Limb (tissue), 2 donors: ENCODE data around the gene PPP1R1B.
"Not testable (repeated sequence)": the region's sequence is repeated elsewhere in the genome, so short reads cannot be mapped to it uniquely, and the experiment has no call there.

Experiments used
- DNase-seq, 2 donors: peaks; one replicate each; pipeline ENCODE4 v3.0.0-alpha.2; 2016; ENCODE audit errors: extremely low spot score in 2 of 2

Gene PPP1R1B

DNA sequence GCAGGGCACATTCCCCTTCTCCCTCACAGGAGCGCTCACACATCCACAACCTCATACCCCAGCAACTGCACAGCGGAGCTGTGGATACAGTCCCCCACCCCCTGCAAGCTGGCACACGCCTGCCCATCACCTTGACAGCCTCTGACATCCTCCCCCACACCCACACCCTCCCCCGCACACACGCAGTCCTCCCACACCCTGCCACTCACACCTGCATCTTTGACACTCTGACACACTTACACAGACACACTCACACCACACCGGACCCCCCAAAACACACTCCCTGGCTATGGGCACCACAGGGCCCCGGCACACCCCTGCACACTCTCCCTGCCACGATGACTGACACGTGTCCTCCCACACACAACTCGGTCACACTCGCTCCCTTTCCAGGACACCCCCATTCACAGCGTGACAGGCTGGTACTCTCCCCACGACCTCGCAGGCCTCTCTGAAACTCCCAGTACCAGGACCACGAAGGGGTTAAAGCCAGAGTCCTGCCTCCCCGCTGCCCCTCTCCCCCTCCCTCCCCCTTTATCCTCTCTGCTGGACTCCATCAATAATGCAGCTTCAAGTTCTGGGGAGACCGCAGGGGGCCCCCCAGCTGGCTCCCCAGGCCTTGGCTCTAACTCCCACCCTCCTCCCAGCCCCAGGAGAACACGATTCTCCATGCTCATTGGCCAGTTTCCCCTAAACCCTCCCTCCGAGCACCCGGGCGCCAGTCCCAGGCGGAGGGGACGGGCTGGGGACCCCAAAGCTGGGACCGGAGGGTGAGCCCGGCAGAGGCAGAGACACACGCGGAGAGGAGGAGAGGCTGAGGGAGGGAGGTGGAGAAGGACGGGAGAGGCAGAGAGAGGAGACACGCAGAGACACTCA is at the start of gene PPP1R1B:
Gene PPP1R1B (plus strand): TSS at position 782 of the 876 bp plus-strand sequence. CDS start 441 bp downstream, outside the sequence.
- no peak for DNase-seq

DNA sequence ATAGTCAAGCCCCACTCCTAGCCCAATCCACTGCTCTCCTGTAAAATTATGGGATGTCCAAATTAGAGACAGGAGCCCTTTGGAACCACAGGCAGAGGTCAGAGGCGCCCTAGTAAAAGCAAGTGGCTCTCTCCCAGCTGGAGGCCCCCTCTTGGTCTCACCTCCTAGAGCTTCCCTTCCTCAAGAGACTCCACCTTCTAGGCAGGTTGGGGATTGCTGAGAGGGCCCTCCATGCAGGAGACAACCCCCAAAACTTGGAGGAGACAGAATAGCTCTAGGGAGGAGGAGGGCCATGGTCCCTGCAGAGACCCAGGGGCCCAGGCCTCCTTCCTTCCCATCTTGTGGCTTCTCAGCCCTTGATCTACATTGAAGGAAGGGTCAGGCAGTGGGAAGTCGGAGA is 48.5 kb upstream of the PPP1R1B start:
- DNase-seq: no peak

DNA sequence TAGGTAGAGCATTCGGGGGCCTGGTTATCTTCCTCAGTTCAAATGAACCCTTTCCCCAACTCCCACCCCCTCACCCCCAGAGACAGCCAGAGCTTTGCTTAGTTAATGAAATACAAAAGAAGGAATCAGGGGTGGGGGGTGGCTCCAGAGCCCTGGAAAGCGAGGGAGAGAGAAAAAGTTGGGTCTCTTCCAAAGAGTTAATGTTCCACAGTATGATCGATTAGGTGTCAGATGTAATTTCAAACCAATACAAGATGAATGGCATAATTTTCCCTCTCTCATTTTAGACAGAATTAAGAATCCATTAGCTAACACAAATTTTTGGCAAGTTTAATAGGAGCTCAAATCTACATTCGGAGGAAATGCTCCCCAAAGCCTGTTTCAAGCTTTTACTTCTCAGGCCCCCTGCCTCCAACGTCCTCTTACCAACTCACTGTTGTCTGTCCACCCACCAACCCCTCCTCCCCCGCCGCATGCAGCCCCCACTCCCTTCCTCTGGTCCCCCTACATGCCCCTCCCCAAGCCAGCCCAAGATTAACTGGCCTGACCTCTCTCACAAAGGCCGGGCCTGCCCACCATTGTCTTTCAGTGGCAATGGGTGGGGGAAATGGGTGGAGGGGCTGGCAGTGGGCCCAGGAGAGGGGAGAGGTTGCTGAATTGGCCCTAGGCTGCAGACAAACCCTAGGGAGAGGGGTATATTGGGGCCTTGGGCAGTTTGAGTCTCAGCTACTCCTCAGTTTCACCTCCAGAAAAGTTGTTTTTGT is 47.3 kb upstream of the PPP1R1B start:
- DNase-seq: no peak

DNA sequence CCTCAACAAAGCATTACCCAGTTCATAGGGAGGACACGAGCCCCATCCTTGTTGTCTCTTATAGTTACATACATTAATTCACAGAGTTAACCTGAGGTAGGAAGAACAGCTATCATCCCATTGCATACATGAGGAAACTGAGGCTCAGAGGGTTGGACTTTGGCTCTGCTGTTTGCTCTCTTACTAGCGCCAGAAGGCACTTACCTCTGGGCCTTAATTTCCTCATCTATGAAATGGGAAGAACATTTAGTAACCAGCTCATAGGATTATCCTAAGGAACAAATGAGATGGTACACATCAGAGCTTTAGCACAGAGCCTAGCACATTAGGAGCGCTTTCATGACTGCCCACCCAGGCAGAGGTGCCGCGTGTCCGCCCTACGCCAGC is 46.7 kb upstream of the PPP1R1B start:
- DNase-seq: no peak

DNA sequence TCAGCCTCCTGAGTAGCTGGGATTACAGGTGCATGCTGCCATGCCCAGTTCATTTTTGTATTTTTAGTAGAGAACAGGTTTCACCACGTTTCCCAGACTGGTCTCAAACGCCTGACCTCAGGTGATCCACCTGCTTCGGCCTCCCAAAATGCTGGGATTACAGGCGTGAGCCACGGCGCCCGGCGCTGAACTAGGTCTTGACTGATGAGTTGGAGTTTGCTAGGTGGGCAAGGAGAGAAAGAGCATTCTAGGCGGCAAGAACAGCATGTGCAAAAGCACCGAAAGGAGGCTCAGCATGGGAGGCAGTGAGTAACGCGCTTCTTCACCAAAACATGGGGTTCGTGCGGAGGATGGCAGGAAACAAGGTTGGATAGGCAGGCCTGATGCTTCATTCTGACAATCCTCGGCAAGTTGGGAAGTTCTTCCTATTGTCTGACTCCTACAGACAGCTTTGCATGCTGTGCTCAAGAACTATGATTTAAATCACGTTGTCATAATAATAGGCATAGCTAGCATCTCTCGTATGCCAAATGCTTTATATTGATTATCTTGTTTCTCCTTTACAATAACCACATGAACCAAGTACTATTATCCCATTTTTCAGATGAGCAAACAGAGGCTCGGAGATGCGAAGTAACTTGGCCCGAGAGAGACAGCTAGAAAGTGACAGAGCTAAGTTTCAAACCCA is 45.5 kb upstream of the PPP1R1B start:
- DNase-seq: no peak

DNA sequence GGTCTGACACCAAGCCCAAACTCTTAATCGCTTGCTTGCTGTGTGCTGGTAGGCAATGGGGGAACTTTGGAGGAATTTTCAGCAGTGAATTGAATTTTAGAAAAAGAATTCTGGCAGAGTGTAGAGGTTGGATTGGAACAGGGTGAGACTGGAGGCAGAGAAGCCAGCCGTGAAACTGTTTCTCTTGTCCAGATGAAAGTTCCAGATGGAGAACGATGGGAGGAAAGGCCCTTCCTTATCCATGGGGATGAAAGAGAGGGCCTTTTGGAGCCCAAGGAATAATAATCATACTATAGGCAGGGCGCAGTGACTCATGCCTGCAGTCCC is 45.0 kb upstream of the PPP1R1B start:
- no peak for DNase-seq

DNA sequence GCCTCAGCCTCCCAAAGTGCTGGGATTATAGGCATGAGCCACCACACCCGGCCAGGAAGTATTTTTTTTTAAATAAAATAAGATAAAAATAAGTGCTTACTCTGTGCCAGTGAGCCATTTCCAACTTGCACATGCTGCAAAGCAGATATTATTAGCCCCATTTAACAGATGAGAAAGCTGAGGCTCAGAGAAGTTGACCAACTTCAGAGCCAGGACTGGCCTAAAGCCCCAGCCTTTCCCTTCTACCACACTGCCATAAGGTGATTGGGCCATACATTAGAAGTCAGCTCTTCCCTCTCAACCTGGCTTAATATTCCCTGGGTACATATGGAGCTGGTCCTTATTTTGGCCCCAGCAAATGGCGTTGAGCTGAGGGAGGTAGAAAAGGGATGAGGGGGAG is 44.1 kb upstream of the PPP1R1B start:
- DNase-seq: no peak

DNA sequence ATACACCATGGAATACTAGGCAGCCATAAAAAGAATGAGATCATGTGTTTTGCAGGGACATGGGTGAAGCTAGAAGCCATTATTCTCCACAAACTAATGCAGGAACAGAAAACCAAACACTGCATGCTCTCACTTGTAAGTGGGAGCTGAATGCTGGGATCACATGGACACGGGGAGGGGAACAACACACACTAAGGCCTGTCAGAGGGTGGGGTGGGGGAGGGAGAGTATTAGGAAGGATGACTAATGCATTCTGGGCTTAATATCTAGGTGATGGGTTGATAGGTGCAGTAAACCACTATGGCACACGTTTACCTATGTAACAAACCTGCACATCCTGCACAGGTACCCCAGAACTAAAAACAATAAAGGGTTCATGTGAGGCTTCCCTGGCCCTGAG is 36.6 kb upstream of the PPP1R1B start:
- not testable (repeated sequence) for DNase-seq

DNA sequence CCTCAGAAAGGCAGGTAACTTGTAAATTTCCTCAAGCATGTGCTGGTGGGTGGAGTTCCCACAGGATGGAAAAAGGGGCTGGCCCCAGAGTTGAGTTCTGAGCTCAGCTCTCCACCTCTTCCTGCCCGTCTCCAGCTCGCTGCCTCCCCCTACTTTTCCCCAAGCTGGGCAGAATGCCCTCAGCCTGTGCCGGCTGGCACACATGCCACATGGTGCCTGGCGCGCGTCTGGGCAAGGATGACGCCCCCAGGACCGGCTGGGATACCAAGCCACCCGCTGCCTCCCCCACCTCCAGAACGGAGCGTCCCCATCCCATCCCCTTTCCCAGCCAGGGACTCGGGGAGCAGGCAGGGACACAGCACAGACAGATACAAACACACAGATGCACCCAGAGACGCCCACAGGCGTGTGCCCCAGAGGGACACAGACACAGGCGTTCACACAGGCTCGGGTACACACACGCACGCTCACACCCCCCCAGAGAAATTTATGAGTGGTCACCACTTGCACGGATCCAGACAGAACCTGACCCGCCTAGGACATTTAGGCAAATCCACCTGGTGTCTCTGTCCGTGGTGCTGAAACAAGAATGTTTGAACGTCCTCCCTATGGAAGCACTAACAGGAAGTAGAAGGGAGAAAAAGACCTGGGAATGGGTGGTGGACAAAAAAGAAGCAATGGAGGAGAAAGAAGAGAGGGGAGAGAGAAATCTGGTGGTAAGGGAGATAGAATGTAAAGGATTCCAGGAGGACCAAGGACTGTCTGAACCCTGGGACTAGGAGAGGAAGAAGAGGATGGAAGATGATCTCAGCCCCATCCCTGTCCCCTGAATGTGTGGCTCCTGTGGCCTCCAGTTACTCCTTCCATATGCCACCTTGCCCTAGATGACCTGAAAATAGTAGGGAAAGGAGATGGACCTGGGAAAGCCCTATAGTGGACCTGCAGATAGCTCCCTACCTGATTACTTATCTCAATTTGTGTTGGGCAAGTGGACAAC is 34.5 kb upstream of the PPP1R1B start:
- DNase-seq: peak; percentile 66 to 68

DNA sequence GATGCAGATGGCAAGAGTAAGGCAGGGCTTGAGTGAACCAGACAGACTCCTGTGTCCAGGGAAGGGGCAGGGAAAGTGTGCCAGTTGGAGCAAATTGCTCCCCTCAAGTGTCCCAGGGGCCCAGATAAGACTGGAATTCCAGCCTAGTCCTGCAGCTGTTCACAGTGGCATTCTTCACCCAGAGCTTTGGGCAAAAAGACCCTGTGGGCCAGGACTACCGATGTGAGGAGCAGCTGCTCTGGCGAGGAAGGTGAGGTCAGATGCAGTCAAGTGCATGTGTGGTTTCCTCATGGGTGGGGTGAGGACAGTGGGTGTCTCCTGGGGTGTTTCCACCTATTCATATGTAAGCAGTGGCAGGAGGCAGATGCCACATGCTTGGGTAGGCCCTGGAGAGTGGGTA is 33.4 kb upstream of the PPP1R1B start:
- no peak for DNase-seq

DNA sequence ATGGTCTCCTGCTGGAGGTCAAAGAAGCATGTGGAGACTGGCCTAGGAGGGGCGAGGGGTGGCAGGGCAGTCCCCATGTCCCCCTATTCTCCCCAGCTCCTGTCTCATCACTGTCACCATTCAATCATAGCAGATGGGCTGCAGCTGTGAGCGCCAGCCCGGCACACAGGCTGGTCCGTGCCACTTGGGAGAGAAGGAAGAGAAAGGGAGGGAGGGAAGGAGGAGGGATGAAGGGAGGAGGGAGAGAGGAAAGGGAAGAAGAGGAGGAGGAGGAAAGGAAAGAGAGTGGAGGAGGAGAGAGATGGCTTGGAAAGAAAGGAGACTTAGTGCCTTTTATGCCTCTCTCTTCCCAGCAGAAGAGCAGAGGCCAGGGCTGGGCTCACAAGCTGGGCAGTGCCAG is 31.5 kb upstream of the PPP1R1B start:
- no peak for DNase-seq

DNA sequence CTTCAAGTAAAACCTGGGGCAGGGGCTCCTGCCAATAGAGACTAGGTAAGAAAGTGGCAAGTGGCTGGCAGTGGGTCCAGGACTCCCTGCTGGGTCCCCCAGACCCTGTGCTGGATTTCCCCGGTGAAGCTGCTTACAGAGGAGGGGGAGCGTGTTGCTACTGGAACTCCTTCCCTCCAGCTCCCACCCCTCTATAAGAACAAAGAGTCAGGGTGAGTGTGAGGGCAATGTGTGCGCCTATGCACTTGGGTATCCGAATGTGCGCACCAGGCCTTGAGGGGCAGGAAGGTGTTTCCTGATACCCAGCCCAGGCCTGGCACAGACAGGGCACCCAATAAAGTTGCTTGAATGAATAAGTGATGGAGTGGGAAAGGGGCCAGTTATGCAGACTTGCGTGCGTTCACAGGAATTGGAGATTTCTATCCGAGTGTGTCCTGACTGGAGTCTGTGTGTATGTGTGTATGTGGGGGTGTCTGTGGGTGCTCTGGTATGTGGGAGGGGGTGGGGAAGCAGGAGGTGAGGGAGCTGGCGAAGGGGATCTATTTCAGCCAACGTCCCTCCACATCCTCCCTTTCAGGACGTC is 30.7 kb upstream of the PPP1R1B start:
- no peak for DNase-seq

DNA sequence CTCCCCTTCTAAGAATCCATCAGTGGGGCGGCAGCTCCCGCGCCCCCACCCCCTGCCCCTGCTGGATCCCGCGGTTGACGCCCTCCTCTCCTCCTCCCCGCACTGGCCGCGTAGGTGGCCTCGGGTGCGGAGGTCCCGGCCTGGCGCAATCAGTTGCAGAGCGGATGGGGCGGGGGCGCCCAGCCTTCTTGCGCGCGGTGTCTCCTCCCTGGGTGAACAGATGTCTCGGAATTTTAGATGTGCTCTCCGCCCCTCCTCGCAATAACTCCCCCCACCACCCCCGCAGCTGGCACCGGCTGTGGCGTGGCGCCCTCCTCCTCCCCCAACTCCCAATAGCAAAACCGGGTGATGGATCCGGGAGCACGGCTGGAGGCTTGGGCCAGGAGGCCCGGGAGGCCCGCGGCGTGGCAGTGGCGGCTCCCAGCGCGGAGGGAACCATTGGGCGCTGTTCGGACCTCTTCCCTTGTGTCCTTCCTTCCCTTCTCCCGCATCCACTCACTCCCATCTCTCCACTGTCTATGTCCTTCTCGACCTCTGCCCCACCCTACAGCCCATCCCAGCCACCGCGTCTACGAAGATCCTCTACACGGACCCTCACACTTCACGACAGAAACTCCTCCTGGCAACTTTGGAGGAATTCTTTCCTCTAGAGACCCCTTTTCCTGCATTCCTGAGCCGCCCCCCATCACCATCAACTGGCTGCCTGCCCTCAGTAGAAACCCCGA is 30.0 kb upstream of the PPP1R1B start:
- DNase-seq: no peak

DNA sequence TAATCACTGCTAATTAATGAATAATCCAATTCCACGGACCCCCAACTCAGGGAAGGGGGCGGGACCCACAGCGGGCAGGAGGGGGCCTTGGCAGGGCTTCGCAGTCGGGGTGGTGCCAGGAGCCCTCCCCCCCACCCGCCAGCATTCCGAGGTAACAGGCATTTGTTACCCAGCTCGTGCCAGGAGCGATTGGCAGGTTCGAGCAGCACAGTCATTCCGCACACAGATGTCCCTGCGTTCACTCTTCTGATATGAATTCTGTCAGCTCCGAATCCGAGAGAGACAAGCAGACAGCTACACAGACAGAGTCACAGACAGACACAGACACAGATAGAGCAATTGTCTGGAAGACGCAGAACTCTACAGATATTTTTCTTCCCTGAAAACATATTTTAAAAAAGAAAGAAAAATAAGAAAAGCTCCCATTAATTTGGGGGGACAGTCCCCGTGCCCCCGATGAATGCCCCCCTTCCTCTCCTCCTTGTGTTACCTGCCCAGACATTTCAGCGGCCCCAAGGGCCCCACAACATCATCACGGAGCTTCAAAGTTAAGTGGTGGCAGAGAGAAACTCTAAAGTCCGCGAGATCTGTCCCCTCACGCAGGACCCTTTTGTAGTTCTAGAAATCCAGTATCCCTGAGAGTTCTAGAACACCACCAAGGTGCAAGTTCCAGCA is 29.2 kb upstream of the PPP1R1B start:
- DNase-seq: no peak

DNA sequence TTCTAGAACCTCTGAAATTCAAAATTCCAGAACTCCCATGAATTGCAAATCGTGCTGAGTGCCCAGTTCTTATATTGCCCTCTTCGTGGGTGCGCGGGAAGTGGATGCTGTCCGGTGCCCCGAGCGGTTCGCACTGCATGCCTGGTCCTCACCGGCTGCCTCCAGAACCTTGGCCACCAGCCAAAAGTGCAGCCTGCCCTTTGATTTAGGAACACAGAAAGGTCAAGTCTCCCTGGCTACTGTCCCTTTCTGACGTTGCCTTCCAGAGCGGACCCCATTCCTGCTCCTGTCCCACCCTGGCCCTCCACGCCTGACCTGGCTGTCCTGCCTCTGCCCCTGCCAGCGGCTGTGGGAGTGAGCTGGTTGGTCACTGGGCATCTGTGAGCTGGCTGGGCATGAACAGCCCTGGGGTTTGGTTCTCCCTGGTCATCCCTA is 28.7 kb upstream of the PPP1R1B start:
- DNase-seq: no peak

DNA sequence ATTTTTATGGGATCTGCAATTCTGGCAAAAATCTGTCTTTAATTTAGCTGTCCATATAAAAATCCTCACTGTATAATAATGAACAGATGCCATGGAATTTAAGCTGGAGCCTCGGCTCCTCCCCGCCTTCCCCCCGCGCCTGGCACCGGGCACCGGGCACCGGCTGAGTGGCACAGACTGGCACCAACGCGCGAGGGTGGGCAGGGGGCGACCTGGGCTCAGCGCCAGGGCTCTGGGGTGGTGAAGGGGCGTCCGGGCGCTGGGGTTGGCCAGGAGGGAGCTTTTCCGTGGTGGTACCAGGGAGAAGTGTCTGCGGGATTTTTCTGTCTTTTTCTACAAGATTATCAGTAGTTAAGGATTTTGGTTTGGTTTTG is 28.1 kb upstream of the PPP1R1B start:
- no peak for DNase-seq

DNA sequence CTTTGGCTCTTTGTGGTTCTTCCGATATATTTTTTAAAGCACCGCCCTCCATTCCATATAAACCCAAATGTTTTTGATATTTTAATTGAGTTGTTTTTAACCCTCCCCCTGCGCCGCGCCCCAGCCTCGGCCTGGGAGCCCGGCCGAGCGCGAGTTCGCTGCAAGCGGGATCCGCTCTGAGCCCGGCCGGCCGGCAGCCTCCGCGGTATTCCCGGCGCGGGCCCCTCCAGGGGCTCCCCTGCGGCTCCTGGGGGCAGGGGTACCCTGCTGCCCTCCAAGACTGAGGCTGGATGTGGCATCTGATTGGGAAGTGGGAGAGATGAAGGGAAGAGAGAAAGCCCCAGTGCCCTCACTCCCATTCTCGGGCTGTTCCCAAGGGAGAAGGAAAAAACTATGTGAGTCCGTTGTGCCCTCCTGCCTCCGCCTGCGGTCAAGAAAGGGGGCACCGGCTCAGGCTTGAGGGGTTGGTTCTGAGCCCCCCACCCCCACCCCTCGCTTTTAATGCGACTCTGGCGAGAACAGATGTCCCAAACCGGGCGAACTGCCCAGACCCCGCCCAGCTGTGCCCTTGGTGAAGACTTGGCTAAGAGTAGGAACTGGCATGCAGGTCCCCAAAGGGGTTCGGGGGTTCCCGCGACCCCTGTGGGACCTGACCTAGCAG is 27.6 kb upstream of the PPP1R1B start:
- DNase-seq: no peak

DNA sequence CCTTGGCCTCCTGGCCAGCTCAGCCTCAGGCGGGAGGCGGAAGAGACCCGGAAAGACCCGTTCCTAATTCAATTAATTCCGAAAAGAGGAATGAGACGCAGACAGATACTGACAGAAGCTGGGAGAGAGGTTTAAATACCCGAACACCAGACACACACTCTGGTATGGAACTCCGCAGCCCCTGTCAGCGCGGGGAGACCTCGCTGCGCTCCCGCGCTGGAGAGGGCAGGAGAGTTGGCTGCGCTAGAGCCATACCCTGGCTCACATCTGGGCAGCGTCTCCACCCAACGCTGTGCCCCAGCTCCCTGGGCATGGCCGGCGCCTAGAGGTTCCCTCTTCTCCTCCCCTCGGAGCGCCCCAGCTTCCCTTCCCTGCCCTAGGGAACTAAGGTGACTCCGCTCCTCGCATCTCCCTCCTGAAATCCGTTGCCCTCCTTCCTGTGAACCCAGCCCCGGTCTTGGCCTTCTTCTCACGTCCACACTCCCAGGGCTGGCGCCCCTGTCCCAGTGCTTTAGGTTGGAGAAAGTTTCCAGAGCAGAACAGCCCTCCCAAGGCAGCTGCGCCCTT is 27.0 kb upstream of the PPP1R1B start:
- DNase-seq: no peak
